ENCODE results near the gene MYL10. TPM values are rescaled to one million over a fixed set of nuclear protein-coding genes. Genes with fewer than 3 reads are reported as not detected.
"Not testable (repeated sequence)": the region's sequence is repeated elsewhere in the genome, so short reads cannot be mapped to it uniquely, and the experiment has no call there.

MYL10 gene
- total RNA-seq, 2 donors from 2014 or later, result not detected

GRCh38 chr7:101644879-101645278 lies 15.8 kb upstream of the MYL10 start:
- no peaks in the 10 kb centered on the region for H3K36me3 ChIP-seq
- TF ChIP-seq CTCF (IDR thresholded peaks at IDR 0.05), result no peak
- DNase-seq, result no peak
- intact Hi-C loops (cut with DNase I), result no loop called here
- no peak overlapping the region for H3K9ac ChIP-seq (ENCODE audit: low read depth in 2 of 2, low read length in 2 of 2)
- no peaks in the 10 kb centered on the region for H3K27me3 ChIP-seq
- no peaks in the 10 kb centered on the region for H3K9me3 ChIP-seq
- H3K27ac ChIP-seq, result no peak overlapping the region
- H3K4me3 ChIP-seq, result no peak overlapping the region
- no peaks in the 10 kb centered on the region for H3K4me1 ChIP-seq

- H3K9ac ChIP-seq (ENCODE audit: low read depth in 2 of 2, low read length in 2 of 2); intact Hi-C loops (cut with DNase I); H3K9me3 ChIP-seq; H3K36me3 ChIP-seq; H3K27me3 ChIP-seq; H3K4me1 ChIP-seq; DNase-seq; H3K27ac ChIP-seq; H3K4me3 ChIP-seq: not testable (repeated sequence)
Observed at GRCh38 chr7:101639127-101639526, 10.0 kb upstream of the MYL10 start.

- H3K27ac ChIP-seq, result no peak overlapping the region
- no peak overlapping the region for H3K9ac ChIP-seq (ENCODE audit: low read depth in 2 of 2, low read length in 2 of 2)
- no peaks in the 10 kb centered on the region for H3K4me1 ChIP-seq
- H3K4me3 ChIP-seq, result no peak overlapping the region
- H3K27me3 ChIP-seq, result no peaks in the 10 kb centered on the region
- H3K36me3 ChIP-seq, result no peaks in the 10 kb centered on the region
- intact Hi-C loops (cut with DNase I), result no loop called here
- no peaks in the 10 kb centered on the region for H3K9me3 ChIP-seq
- TF ChIP-seq CTCF (IDR thresholded peaks at IDR 0.05), result no peak
- DNase-seq, result no peak
Observed at GRCh38 chr7:101636822-101637623, 7.9 kb upstream of the MYL10 start.

GRCh38 chr7:101635484-101635883 lies 6.4 kb upstream of the MYL10 start:
- Histone ChIP-seq H3K9me3 (no peaks in the 10 kb centered on the region), H3K4me3 (no peak overlapping the region), H3K27ac (no peak overlapping the region), H3K4me1 (no peaks in the 10 kb centered on the region), H3K36me3 (no peaks in the 10 kb centered on the region), H3K27me3 (no peaks in the 10 kb centered on the region), H3K9ac (ENCODE audit: low read depth in 2 of 2, low read length in 2 of 2) (no peak overlapping the region)
- no peak for TF ChIP-seq CTCF (IDR thresholded peaks at IDR 0.05)
- DNase-seq, result no peak
- intact Hi-C loops (cut with DNase I), result no loop called here

- H3K4me3 ChIP-seq, result no peak overlapping the region
- H3K9me3 ChIP-seq, result no peaks in the 10 kb centered on the region
- no peak overlapping the region for H3K27ac ChIP-seq
- no peak overlapping the region for H3K9ac ChIP-seq (ENCODE audit: low read depth in 2 of 2, low read length in 2 of 2)
- no peaks in the 10 kb centered on the region for H3K4me1 ChIP-seq
- no peak for DNase-seq
- H3K27me3 ChIP-seq, result no peaks in the 10 kb centered on the region
- no peaks in the 10 kb centered on the region for H3K36me3 ChIP-seq
- no peak for TF ChIP-seq CTCF (IDR thresholded peaks at IDR 0.05)
- intact Hi-C loops (cut with DNase I), result no loop called here
Observed at GRCh38 chr7:101634196-101634717, 5.2 kb upstream of the MYL10 start.

GRCh38 chr7:101633511-101633910 lies 4.4 kb upstream of the MYL10 start:
- Histone ChIP-seq H3K36me3 (no peaks in the 10 kb centered on the region), H3K9me3 (no peaks in the 10 kb centered on the region), H3K9ac (ENCODE audit: low read depth in 2 of 2, low read length in 2 of 2) (no peak overlapping the region), H3K27ac (no peak overlapping the region), H3K27me3 (no peaks in the 10 kb centered on the region), H3K4me3 (no peak overlapping the region), H3K4me1 (no peaks in the 10 kb centered on the region)
- intact Hi-C loops (cut with DNase I), result no loop called here
- DNase-seq, result no peak
- no peak for TF ChIP-seq CTCF (IDR thresholded peaks at IDR 0.05)
